A549 (cell line): Measurements from ENCODE around the gene PFKFB3. TPM values are rescaled to one million over a fixed set of nuclear protein-coding genes. Genes with fewer than 3 reads are reported as not detected.

ENCODE experiments used
- ATAC-seq, 2 experiments: fragments of 200-7000 bp in 1 of 2; fragments of >200 bp in 1 of 2; cut with Nextera tagmentation in 1 of 2; cut with Tn5 transposase in 1 of 2; 3 replicates each; pipeline versions ENCODE4 v1.8.0 to v1.9.1; 2018 to 2020; ENCODE audit warnings: mild to moderate bottlenecking in 1 of 2, moderate library complexity in 1 of 2
- CTCF ChIA-PET: fragments of 300-600 bp; sonication (Branson Sonifier 250); formaldehyde crosslinking; extraction: SDS; loops from one replicate; lab custom pipeline; 2021; ENCODE audit warnings: antibody characterized with exemption, inconsistent platforms; lab: Yijun Ruan, JAX
- POLR2A ChIA-PET: fragments of 350-600 bp; formaldehyde crosslinking; extraction: SDS; loops from one replicate; lab custom pipeline; 2021; ENCODE audit warnings: antibody characterized with exemption, inconsistent platforms; lab: Yijun Ruan, JAX
- DNase-seq, 2 experiments: peaks; one replicate each; pipeline versions ENCODE4 v3.0.0 to v3.0.0-alpha.2; 2011 to 2016; ENCODE audit warnings: low read depth in 1 of 2, low spot score in 1 of 2
- FAIRE-seq: peaks from 2 replicates; lab custom pipeline; 2011; peaks lifted over from hg19 to GRCh38; lab: Jason Lieb, UNC
- H3K27ac ChIP-seq, 2 experiments: fragments of >200 bp; sonication (Bioruptor Twin); formaldehyde crosslinking; 3 replicates each; pipeline ENCODE4 v1.5.1; 2016 to 2017
- H3K4me1 ChIP-seq: fragments of >200 bp; sonication (Bioruptor Twin); formaldehyde crosslinking; 3 replicates; pipeline ENCODE4 v1.6.1; 2016
- H3K4me2 ChIP-seq: fragments of >200 bp; sonication (Bioruptor Twin); formaldehyde crosslinking; 3 replicates; pipeline ENCODE4 v1.6.1; 2016
- H3K4me3 ChIP-seq: fragments of >200 bp; sonication (Bioruptor Twin); formaldehyde crosslinking; 3 replicates; pipeline ENCODE4 v1.5.1; 2016
- H3K9me3 ChIP-seq: fragments of >200 bp; sonication (Bioruptor Twin); formaldehyde crosslinking; 3 replicates; pipeline ENCODE4 v1.6.1; 2016
- BHLHE40 ChIP-seq: IDR thresholded peaks from 2 replicates; pipeline ENCODE4 v1.6.1; 2012; ENCODE audit warnings: low read depth, low read length, inconsistent platforms
- EHMT2 ChIP-seq: fragments of 200-600 bp; sonication (generic); IDR thresholded peaks from 2 replicates; pipeline ENCODE4 v1.6.1; 2016; ENCODE audit warnings: antibody characterized with exemption, low read depth, mild to moderate bottlenecking, moderate library complexity
- ELK1 ChIP-seq: fragments of 150-350 bp; IDR thresholded peaks from 2 replicates; pipeline ENCODE4 v1.6.1; 2014; ENCODE audit warnings: low read depth, mild to moderate bottlenecking, low read length
- FOSB ChIP-seq: fragments of 250-450 bp; sonication (Bioruptor Pico); IDR thresholded peaks from 2 replicates; pipeline ENCODE4 v1.5.0; 2020; ENCODE audit warnings: mild to moderate bottlenecking, moderate library complexity
- FOXS1 ChIP-seq: fragments of 250-450 bp; sonication (Bioruptor Pico); IDR thresholded peaks from 2 replicates; pipeline ENCODE4 v1.5.0; 2020; ENCODE audit warnings: mild to moderate bottlenecking, moderate library complexity
- GATA3 ChIP-seq: IDR thresholded peaks from 2 replicates; pipeline ENCODE4 v1.6.1; 2012; ENCODE audit warnings: borderline replicate concordance
- HDAC2 ChIP-seq: fragments of 200-600 bp; sonication (generic); IDR thresholded peaks from 2 replicates; pipeline ENCODE4 v1.6.1; 2016
- HES2 ChIP-seq: fragments of >200 bp; sonication (Bioruptor Twin); formaldehyde crosslinking; IDR thresholded peaks from 2 replicates; pipeline ENCODE4 v1.6.1; 2016
- HMGXB4 ChIP-seq: fragments of 250-450 bp; sonication (Bioruptor Pico); IDR thresholded peaks from 2 replicates; pipeline ENCODE4 v1.5.0; 2021; ENCODE audit warnings: mild to moderate bottlenecking, moderate library complexity, borderline replicate concordance
- HOXB5 ChIP-seq: fragments of 250-450 bp; sonication (Bioruptor Pico); IDR thresholded peaks from 2 replicates; pipeline ENCODE4 v1.5.0; 2020; ENCODE audit warnings: mild to moderate bottlenecking, moderate library complexity
- JUN ChIP-seq, 2 experiments: fragments of >200 bp; sonication (Bioruptor Twin); formaldehyde crosslinking; IDR thresholded peaks; 2 replicates in 1 of 2; 3 replicates in 1 of 2; pipeline ENCODE4 v1.6.1; 2016 to 2017
- JUNB ChIP-seq: fragments of >200 bp; sonication (Bioruptor Twin); formaldehyde crosslinking; IDR thresholded peaks from 2 replicates; pipeline ENCODE4 v1.6.1; 2016
- KDM1A ChIP-seq: fragments of 200-600 bp; sonication (generic); IDR thresholded peaks from 2 replicates; pipeline ENCODE4 v1.6.1; 2016; ENCODE audit warnings: low read depth, mild to moderate bottlenecking
- MAZ ChIP-seq: fragments of 150-350 bp; IDR thresholded peaks from 2 replicates; pipeline ENCODE4 v1.6.1; 2014; ENCODE audit warnings: antibody characterized with exemption, low read depth, low read length, borderline replicate concordance
- NR3C1 ChIP-seq: fragments of >200 bp; sonication (Bioruptor Twin); formaldehyde crosslinking; IDR thresholded peaks from 3 replicates; pipeline ENCODE4 v1.6.1; 2017
- PBX3 ChIP-seq: IDR thresholded peaks from 2 replicates; pipeline ENCODE4 v1.6.1; 2012
- PHF8 ChIP-seq: fragments of 200-600 bp; sonication (generic); IDR thresholded peaks from 2 replicates; pipeline ENCODE4 v1.6.1; 2016; ENCODE audit warnings: low read depth, mild to moderate bottlenecking, antibody characterized with exemption, moderate library complexity, borderline replicate concordance
- POLR2A ChIP-seq: IDR thresholded peaks from 2 replicates; pipeline ENCODE4 v1.6.1; 2012; ENCODE audit warnings: mild to moderate bottlenecking, low read length
- RCOR1 ChIP-seq: fragments of 150-350 bp; IDR thresholded peaks from 2 replicates; pipeline ENCODE4 v1.6.1; 2014; ENCODE audit warnings: antibody characterized with exemption, low read length, low read depth
- REST ChIP-seq: fragments of 200-600 bp; sonication (generic); IDR thresholded peaks from 2 replicates; pipeline ENCODE4 v1.6.1; 2016; ENCODE audit warnings: antibody characterized with exemption, mild to moderate bottlenecking, moderate library complexity
- RNF2 ChIP-seq: fragments of 200-600 bp; sonication (generic); IDR thresholded peaks from 2 replicates; pipeline ENCODE4 v1.6.1; 2016; ENCODE audit warnings: low read depth, mild to moderate bottlenecking, antibody characterized with exemption, moderate library complexity, borderline replicate concordance
- SMC3 ChIP-seq: fragments of >200 bp; sonication (Bioruptor Twin); formaldehyde crosslinking; IDR thresholded peaks from 3 replicates; pipeline ENCODE4 v1.6.1; 2018; ENCODE audit warnings: inconsistent platforms
- TFCP2L1 ChIP-seq: fragments of 250-450 bp; sonication (Bioruptor Pico); IDR thresholded peaks from 2 replicates; pipeline ENCODE4 v1.5.0; 2021; ENCODE audit warnings: mild to moderate bottlenecking
- TP53 ChIP-seq: fragments of 250-450 bp; sonication (Bioruptor Pico); IDR thresholded peaks from 2 replicates; pipeline ENCODE4 v1.5.0; 2021; ENCODE audit warnings: mild to moderate bottlenecking, moderate library complexity
- USF2 ChIP-seq: fragments of 450-650 bp; IDR thresholded peaks from 2 replicates; pipeline ENCODE4 v1.6.1; 2014; ENCODE audit warnings: antibody characterized with exemption
- ZC3H11A ChIP-seq: fragments of 450-650 bp; IDR thresholded peaks from 2 replicates; pipeline ENCODE4 v1.6.1; 2014; ENCODE audit warnings: antibody characterized with exemption, mild to moderate bottlenecking
- WGBS: methylation state at CpG from one replicate; pipeline ENCODE4 v1.1.6; 2017; ENCODE audit errors: missing lambda C conversion rate; 5-methylcytosine and 5-hydroxymethylcytosine counted together
- polyA plus RNA-seq, 4 experiments: library from polyadenylated mRNA; depleted of rRNA in 3 of 4; stranded (reverse); fragments of >200 nt; fragmentation: RNase III in 1 of 4; extraction: RNeasy Plus Mini Kit Qiagen cat#74134 plus additional on column Dnase treatment in 1 of 4; gene quantifications; 2 replicates in 3 of 4; 3 replicates in 1 of 4; pipeline ENCODE4 v1.2.3, GENCODE V29; 2011 to 2017

The PFKFB3 gene
- polyA plus RNA-seq, 2 of the 4 experiments (the other 2 are of a cell fraction), result 139 to 232 TPM

GRCh38 chr10:6240254-6240653, 37.5 kb downstream of the PFKFB3 start:
- DNase-seq (no peak), FAIRE-seq (no peak), ATAC-seq (no peak)
- H3K4me2 ChIP-seq, result no peak overlapping the region
- CTCF ChIA-PET, result interaction anchor here (1.8 to 3.6 kb wide), 2 partner anchors 12 to 162 kb away, joined by 4 to 18 read pairs; no protein-coding TSS in a partner anchor
- H3K27ac ChIP-seq, result peak overlapping the region; percentile 75 to 86
- TF ChIP-seq HDAC2 (no peak), FOSB (no peak), BHLHE40 (no peak), POLR2A (no peak), RCOR1 (no peak), HOXB5 (CRISPR knock-in tag) (no peak), NR3C1 (no peak), PBX3 (no peak), FOXS1 (no peak), HMGXB4 (CRISPR knock-in tag) (no peak), PHF8 (no peak), MAZ (no peak), TFCP2L1 (CRISPR knock-in tag) (no peak), ELK1 (no peak), RNF2 (no peak), JUN (IDR thresholded peaks at IDR 0.05) (no peak), TP53 (CRISPR knock-in tag) (no peak), ZC3H11A (no peak), USF2 (no peak), HES2 (no peak)
- POLR2A ChIA-PET, result no interaction called here
- H3K4me3 ChIP-seq, result no peak overlapping the region
- H3K9me3 ChIP-seq, result no peaks in the 10 kb centered on the region
- 95% methylated on average over 16 of the region's 16 CpGs for WGBS
- peaks cover 52% of the 10 kb centered on the region for H3K4me1 ChIP-seq

- H3K4me1 ChIP-seq, result peaks cover 39% of the 10 kb centered on the region
- FAIRE-seq, result no peak
- WGBS, result 58% methylated on average over 6 of the region's 6 CpGs
- POLR2A ChIA-PET, result no interaction called here
- H3K9me3 ChIP-seq, result no peaks in the 10 kb centered on the region
- H3K27ac ChIP-seq, result peak overlapping the region; percentile 75 to 86
- H3K4me3 ChIP-seq, result no peak overlapping the region
- peak overlapping the region; percentile 45 for H3K4me2 ChIP-seq
- no peak for ATAC-seq
- TF ChIP-seq JUNB, result no peak
- TF ChIP-seq KDM1A, result no peak
- no peak for TF ChIP-seq MAZ
- TF ChIP-seq HOXB5 (CRISPR knock-in tag), result no peak
- TF ChIP-seq RCOR1, result no peak
- TF ChIP-seq REST, result no peak
- no peak for TF ChIP-seq EHMT2
- no peak for TF ChIP-seq GATA3
- no peak for TF ChIP-seq SMC3
- TF ChIP-seq, all 56 proteins: peak for 0
- CTCF ChIA-PET, result interaction anchor here (0.7 to 4.7 kb wide), 4 partner anchors 36 to 160 kb away, joined by 3 to 23 read pairs (median 10); partner anchors contain the start of gene PFKFB3
- DNase-seq, result no peak
Measured at GRCh38 chr10:6242089-6242488, 39.4 kb downstream of the PFKFB3 start.
